Stomach (tissue), 4 donors: ENCODE measurements around the gene NOC4L.

Experiments
- CTCF ChIP-seq, 7 experiments: fragments of 450-650 bp in 4 of 7; fragments of 200-600 bp in 3 of 7; sonication (generic) in 3 of 7; IDR thresholded peaks; one replicate each; pipeline ENCODE4 v1.5.1; 2016 to 2019; ENCODE audit warnings: antibody characterized with exemption in 7 of 7, control low read depth in 2 of 7, mild to moderate bottlenecking in 1 of 7
- EP300 ChIP-seq: sonication (generic); formaldehyde crosslinking; IDR thresholded peaks from one replicate; pipeline ENCODE4 v1.6.1; 2017; ENCODE audit warnings: antibody characterized with exemption
- POLR2A ChIP-seq, 4 donors: fragments of 450-650 bp; IDR thresholded peaks; one replicate each; pipeline ENCODE4 v1.6.1; 2016; ENCODE audit warnings: antibody characterized with exemption in 4 of 4, control low read depth in 2 of 4, mild to moderate bottlenecking in 1 of 4, moderate library complexity in 1 of 4
- POLR2AphosphoS5 ChIP-seq, 3 donors: sonication (generic); formaldehyde crosslinking; IDR thresholded peaks; one replicate each; pipeline ENCODE4 v1.6.1; 2016; ENCODE audit warnings: antibody characterized with exemption in 3 of 3

- TF ChIP-seq CTCF (IDR thresholded peaks at IDR 0.05) = no peak
- no peak for TF ChIP-seq POLR2A (IDR thresholded peaks at IDR 0.05)
- no peak for TF ChIP-seq POLR2AphosphoS5 (IDR thresholded peaks at IDR 0.05)
- TF ChIP-seq EP300 = no peak
Observed at GRCh38 chr12:132194056-132194455, 49.8 kb downstream of the NOC4L start.
